SK-N-SH treated with all-trans-retinoic acid at 6 μM for 48 hours (cell line): ENCODE measurements around the gene TXNRD3.

Experiments used
- BACH2 ChIP-seq: fragments of 250-450 bp; sonication (Bioruptor Pico); IDR thresholded peaks from 2 replicates; pipeline ENCODE4 v1.9.0; 2021; ENCODE audit warnings: mild to moderate bottlenecking, borderline replicate concordance
- CREB5 ChIP-seq: fragments of 250-450 bp; sonication (Bioruptor Pico); IDR thresholded peaks from 2 replicates; pipeline ENCODE4 v1.5.1; 2020; ENCODE audit warnings: low read depth, mild to moderate bottlenecking, moderate library complexity
- GLIS3 ChIP-seq: fragments of 250-450 bp; sonication (Bioruptor Pico); IDR thresholded peaks from 2 replicates; pipeline ENCODE4 v1.5.0; 2020; ENCODE audit warnings: mild to moderate bottlenecking, moderate library complexity
- PATZ1 ChIP-seq: fragments of 250-450 bp; sonication (Bioruptor Pico); IDR thresholded peaks from 2 replicates; pipeline ENCODE4 v1.8.0; 2020; ENCODE audit warnings: mild to moderate bottlenecking, moderate library complexity, borderline replicate concordance
- RARB ChIP-seq: fragments of 250-450 bp; sonication (Bioruptor Pico); IDR thresholded peaks from 2 replicates; pipeline ENCODE4 v1.8.0; 2021; ENCODE audit warnings: mild to moderate bottlenecking, moderate library complexity
- ZFP3 ChIP-seq: fragments of 250-450 bp; sonication (Bioruptor Pico); IDR thresholded peaks from 2 replicates; pipeline ENCODE4 v1.5.0; 2020; ENCODE audit warnings: mild to moderate bottlenecking, moderate library complexity
- ZFP30 ChIP-seq: fragments of 450-650 bp; formaldehyde crosslinking; IDR thresholded peaks from 2 replicates; pipeline ENCODE4 v1.5.0; 2022; ENCODE audit warnings: mild to moderate bottlenecking, moderate library complexity

- TF ChIP-seq CREB5 (CRISPR knock-in tag): no peak
- TF ChIP-seq BACH2 (CRISPR knock-in tag): no peak
- no peak for TF ChIP-seq ZFP3 (CRISPR knock-in tag)
- no peak for TF ChIP-seq RARB (CRISPR knock-in tag)
- no peak for TF ChIP-seq PATZ1 (CRISPR knock-in tag)
- no peak for TF ChIP-seq GLIS3
- TF ChIP-seq ZFP30: no peak
Measured at GRCh38 chr3:126582311-126582710, 72.6 kb downstream of the TXNRD3 start.
